OCI-LY3 (cell line): ENCODE data around the gene ANKRD44.

Experiments
- H2AFZ ChIP-seq: fragments of 200-600, 300-600 bp; shearing (Covaris generic); 2 replicates; pipeline ENCODE4 v1.6.0; 2014; ENCODE audit warnings: antibody characterized with exemption, low read depth, low read length
- H3K27ac ChIP-seq: fragments of 200-600, 300-600 bp; sonication (generic); 2 replicates; pipeline ENCODE4 v1.5.1; 2014; ENCODE audit warnings: mild to moderate bottlenecking, low read length, moderate library complexity, mixed read lengths
- H3K27me3 ChIP-seq: fragments of 200-600, 300-600 bp; sonication (generic); 2 replicates; pipeline ENCODE4 v1.6.1; 2014; ENCODE audit warnings: low read depth, low read length, mixed read lengths
- H3K36me3 ChIP-seq: fragments of 200-600, 300-600 bp; sonication (generic); replicated peaks from 2 replicates; pipeline ENCODE3; 2014; ENCODE audit warnings: low read depth, low read length, mixed read lengths
- H3K4me1 ChIP-seq: fragments of 300-600, 200-600 bp; sonication (generic); 2 replicates; pipeline ENCODE4 v1.6.1; 2014; ENCODE audit warnings: low read length, mixed read lengths
- H3K4me2 ChIP-seq: fragments of 200-600, 300-600 bp; sonication (generic); 2 replicates; pipeline ENCODE4 v1.6.1; 2014; ENCODE audit warnings: low read length, mixed read lengths
- H3K4me3 ChIP-seq: fragments of 300-600, 200-600 bp; sonication (generic); 2 replicates; pipeline ENCODE4 v1.5.1; 2014; ENCODE audit warnings: antibody characterized with exemption, mild to moderate bottlenecking, low read length, moderate library complexity
- H3K79me2 ChIP-seq: fragments of 300-600, 200-600 bp; shearing (Covaris generic); 2 replicates; pipeline ENCODE4 v1.6.1; 2014; ENCODE audit warnings: mild to moderate bottlenecking, low read length, mixed read lengths
- H3K9ac ChIP-seq: fragments of 300-600, 200-600 bp; shearing (Covaris generic); 2 replicates; pipeline ENCODE4 v1.6.0; 2014; ENCODE audit warnings: mild to moderate bottlenecking, low read length, moderate library complexity
- H3K9me3 ChIP-seq: fragments of 200-600, 300-600 bp; shearing (Covaris generic); 2 replicates; pipeline ENCODE4 v1.6.1; 2014; ENCODE audit warnings: low read length, mixed read lengths; ENCODE audit not compliant: insufficient read depth
- H4K20me1 ChIP-seq: fragments of 200-600, 300-600 bp; sonication (generic); 2 replicates; pipeline ENCODE4 v1.6.1; 2016; ENCODE audit warnings: low read length, mixed read lengths; ENCODE audit not compliant: insufficient read depth
- CTCF ChIP-seq: fragments of 200-600, 300-600 bp; sonication (generic); IDR thresholded peaks from 2 replicates; pipeline ENCODE4 v1.5.1; 2014; ENCODE audit warnings: antibody characterized with exemption, low read length, low read depth
- EZH2phosphoT487 ChIP-seq: fragments of 200-600 bp; shearing (Covaris generic); IDR thresholded peaks from 2 replicates; pipeline ENCODE4 v1.6.1; 2018; ENCODE audit warnings: antibody characterized with exemption, mixed run types, low read depth

ANKRD44 gene

GRCh38 chr2:197054437-197054836 lies 256.1 kb downstream of the ANKRD44 start:
- H3K9ac ChIP-seq = no peak overlapping the region
- H3K79me2 ChIP-seq = no peaks in the 10 kb centered on the region
- peaks cover 19% of the 10 kb centered on the region for H3K36me3 ChIP-seq
- H4K20me1 ChIP-seq = no peaks in the 10 kb centered on the region
- no peak overlapping the region for H3K4me2 ChIP-seq
- no peak overlapping the region for H3K27ac ChIP-seq
- H3K27me3 ChIP-seq = no peaks in the 10 kb centered on the region
- no peak overlapping the region for H2AFZ ChIP-seq
- H3K4me3 ChIP-seq = no peak overlapping the region
- TF ChIP-seq CTCF (no peak), EZH2phosphoT487 (no peak)
- no peaks in the 10 kb centered on the region for H3K4me1 ChIP-seq
- H3K9me3 ChIP-seq = peaks cover 16% of the 10 kb centered on the region

DNA sequence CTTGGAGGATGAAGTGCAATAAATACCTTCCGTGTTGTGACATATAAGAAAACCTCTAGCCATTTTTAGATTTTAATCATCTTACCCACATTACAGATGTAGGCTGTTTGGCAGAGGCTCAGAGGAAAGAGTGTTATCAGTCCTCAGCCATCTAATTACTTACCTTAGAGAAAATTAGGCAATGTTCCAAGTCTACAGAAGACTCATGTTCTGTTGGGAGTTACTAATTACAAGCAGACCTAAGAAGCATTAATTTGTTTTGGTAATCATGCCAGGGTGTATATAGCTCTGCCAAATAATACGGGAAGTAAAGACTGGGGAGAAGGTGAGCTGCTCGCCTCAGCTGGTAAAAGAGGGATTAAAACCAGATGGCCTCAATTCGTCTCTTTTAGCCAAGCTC lies 258.2 kb downstream of the ANKRD44 start:
- Histone ChIP-seq H3K4me2 (no peak overlapping the region), H3K9ac (no peak overlapping the region)

DNA sequence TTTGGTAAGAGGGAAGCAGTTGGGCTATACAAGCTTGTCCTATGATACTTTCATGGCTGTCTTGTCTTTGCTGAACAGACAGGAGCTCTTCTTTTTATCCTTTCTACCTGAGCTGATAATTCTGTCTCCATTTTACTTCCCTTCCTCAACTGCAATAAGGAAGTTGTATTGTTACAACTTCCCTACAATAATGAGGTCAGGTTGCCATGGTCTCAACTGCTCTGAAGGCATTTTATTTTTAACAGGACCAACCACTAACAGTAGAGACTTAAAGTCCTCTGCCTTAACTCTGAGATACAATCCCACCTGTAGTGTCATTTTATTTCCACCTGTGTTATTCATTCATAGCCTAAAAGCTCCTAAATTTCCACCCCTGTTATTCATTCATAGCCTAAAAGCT lies 265.5 kb downstream of the ANKRD44 start:
- Histone ChIP-seq H3K9ac (no peak overlapping the region), H3K27ac (no peak overlapping the region), H3K36me3 (no peaks in the 10 kb centered on the region), H3K9me3 (no peaks in the 10 kb centered on the region), H3K4me3 (no peak overlapping the region), H2AFZ (no peak overlapping the region), H3K27me3 (no peaks in the 10 kb centered on the region), H3K4me2 (no peak overlapping the region), H4K20me1 (no peaks in the 10 kb centered on the region), H3K79me2 (no peaks in the 10 kb centered on the region), H3K4me1 (no peaks in the 10 kb centered on the region)
- TF ChIP-seq CTCF = no peak
- no peak for TF ChIP-seq EZH2phosphoT487

More for the DNA sequence above, 258.2 kb downstream of the ANKRD44 start:
- H3K36me3 ChIP-seq = peaks cover 19% of the 10 kb centered on the region
- TF ChIP-seq EZH2phosphoT487 (no peak), CTCF (no peak)
- no peak overlapping the region for H2AFZ ChIP-seq
- no peak overlapping the region for H3K27ac ChIP-seq
- H3K4me3 ChIP-seq = no peak overlapping the region
- no peaks in the 10 kb centered on the region for H3K4me1 ChIP-seq
- H3K27me3 ChIP-seq = no peaks in the 10 kb centered on the region
- H4K20me1 ChIP-seq = no peaks in the 10 kb centered on the region
- H3K9me3 ChIP-seq = peaks cover 16% of the 10 kb centered on the region
- no peaks in the 10 kb centered on the region for H3K79me2 ChIP-seq

- Histone ChIP-seq H2AFZ (no peak overlapping the region), H3K4me2 (no peak overlapping the region), H3K27me3 (no peaks in the 10 kb centered on the region), H3K4me3 (no peak overlapping the region), H4K20me1 (no peaks in the 10 kb centered on the region), H3K79me2 (no peaks in the 10 kb centered on the region), H3K9ac (no peak overlapping the region), H3K27ac (no peak overlapping the region), H3K9me3 (no peaks in the 10 kb centered on the region), H3K4me1 (no peaks in the 10 kb centered on the region), H3K36me3 (no peaks in the 10 kb centered on the region)
- no peak for TF ChIP-seq CTCF
- no peak for TF ChIP-seq EZH2phosphoT487
Measured at GRCh38 chr2:197042739-197043196, 267.8 kb downstream of the ANKRD44 start.
